Panc1 (cell line): Measurements from ENCODE around the gene ZNF557. TPM values are rescaled to one million over a fixed set of nuclear protein-coding genes. Genes with fewer than 3 reads are reported as not detected.

ENCODE experiments used
- ATAC-seq: fragments of 200-7000 bp; cut with Tn5 transposase; 2 replicates; pipeline ENCODE4 v1.9.1; 2020; ENCODE audit warnings: mild to moderate bottlenecking, moderate library complexity
- BruUV-seq: library from RNA; stranded (reverse); fragments of 400-500 nt; replicated peaks from 2 replicates; lab custom pipeline; 2021; lab: Mats Ljungman, UMichigan
- CTCF ChIA-PET: fragments of 300-600 bp; sonication (Branson Sonifier 250); formaldehyde crosslinking; loops from one replicate; lab custom pipeline; 2022; ENCODE audit warnings: antibody characterized with exemption; lab: Charles Lee
- POLR2A ChIA-PET: fragments of 300-600 bp; sonication (Branson Sonifier 250); formaldehyde crosslinking; loops from one replicate; lab custom pipeline; 2022; ENCODE audit warnings: antibody characterized with exemption; lab: Charles Lee
- DNase-seq: peaks from one replicate; pipeline ENCODE4 v3.0.0-alpha.2; 2010; ENCODE audit warnings: low read depth, low spot score
- H3K27ac ChIP-seq: 2 replicates; pipeline ENCODE4 v1.5.1; 2011; ENCODE audit warnings: mild to moderate bottlenecking, low read length, inconsistent platforms
- H3K27me3 ChIP-seq: fragments of 200-500 bp; sonication (Bioruptor generic); 2 replicates; pipeline ENCODE4 v1.6.0; 2014; ENCODE audit warnings: low read length, inconsistent platforms; ENCODE audit not compliant: control insufficient read depth, insufficient read depth
- H3K36me3 ChIP-seq: fragments of 200-500 bp; sonication (Bioruptor generic); 2 replicates; pipeline ENCODE4 v1.5.1; 2014; ENCODE audit warnings: inconsistent platforms, mild to moderate bottlenecking, low read length, moderate library complexity; ENCODE audit not compliant: control insufficient read depth, insufficient read depth
- H3K4me1 ChIP-seq: 2 replicates; pipeline ENCODE4 v1.5.1; 2011; ENCODE audit warnings: inconsistent platforms, mild to moderate bottlenecking, low read length, moderate library complexity; ENCODE audit not compliant: control insufficient read depth, insufficient read depth
- H3K4me3 ChIP-seq, 2 experiments: 2 replicates each; pipeline ENCODE4 v1.5.1; 2011 to 2012; ENCODE audit warnings: low read depth in 2 of 2, low read length in 2 of 2, mild to moderate bottlenecking in 2 of 2, inconsistent platforms in 1 of 2, moderate library complexity in 1 of 2
- H3K9me3 ChIP-seq: fragments of 200-500 bp; sonication (Bioruptor generic); 2 replicates; pipeline ENCODE4 v1.5.1; 2014; ENCODE audit warnings: low read depth, mild to moderate bottlenecking, inconsistent platforms, low read length, moderate library complexity; ENCODE audit not compliant: control insufficient read depth, insufficient read depth
- POLR2AphosphoS5 ChIP-seq: IDR thresholded peaks from 2 replicates; pipeline ENCODE4 v1.6.1; 2012; ENCODE audit warnings: mild to moderate bottlenecking, low read depth, low read length, moderate library complexity
- REST ChIP-seq, 2 experiments: IDR thresholded peaks; 2 replicates each; pipeline ENCODE4 v1.6.1; 2011 to 2012; ENCODE audit warnings: low read depth in 2 of 2, control low read depth in 1 of 2, low read length in 1 of 2, mild to moderate bottlenecking in 1 of 2, moderate library complexity in 1 of 2; ENCODE audit not compliant: insufficient read depth in 1 of 2
- SIN3A ChIP-seq: IDR thresholded peaks from 2 replicates; pipeline ENCODE4 v1.6.1; 2012; ENCODE audit warnings: low read depth, mild to moderate bottlenecking, low read length, moderate library complexity, borderline replicate concordance; ENCODE audit not compliant: insufficient read depth
- TCF7L2 ChIP-seq: IDR thresholded peaks from 2 replicates; pipeline ENCODE4 v1.6.1; 2011; ENCODE audit warnings: mild to moderate bottlenecking, low read depth, low read length, inconsistent platforms
- in situ Hi-C: cut with HindIII; loops from 2 replicates; pipeline ENCODE4 v1.10.0; 2016; ENCODE audit warnings: low sequenced_read_pairs, low pct_unique_long_range_greater_than_20kb
- intact Hi-C: fragments of 100-400 bp; cut with micrococcal nuclease; formaldehyde crosslinking; loops from one replicate; pipeline ENCODE4 v1.10.0; 2022; ENCODE audit not compliant: unreplicated experiment
- total RNA-seq: library from RNA; stranded (reverse); gene quantifications from one replicate; pipeline ENCODE4 v1.2.1, GENCODE V29; 2021; ENCODE audit not compliant: unreplicated experiment
- TF ChIP-seq, protein P1 (sequence below): fragments of 450-650 bp; IDR thresholded peaks from 2 replicates; pipeline ENCODE4 v1.5.1; 2017; ENCODE audit warnings: mild to moderate bottlenecking

Gene ZNF557
- total RNA-seq, 1 experiment from 2014 or later = 7.6 TPM

DNA sequence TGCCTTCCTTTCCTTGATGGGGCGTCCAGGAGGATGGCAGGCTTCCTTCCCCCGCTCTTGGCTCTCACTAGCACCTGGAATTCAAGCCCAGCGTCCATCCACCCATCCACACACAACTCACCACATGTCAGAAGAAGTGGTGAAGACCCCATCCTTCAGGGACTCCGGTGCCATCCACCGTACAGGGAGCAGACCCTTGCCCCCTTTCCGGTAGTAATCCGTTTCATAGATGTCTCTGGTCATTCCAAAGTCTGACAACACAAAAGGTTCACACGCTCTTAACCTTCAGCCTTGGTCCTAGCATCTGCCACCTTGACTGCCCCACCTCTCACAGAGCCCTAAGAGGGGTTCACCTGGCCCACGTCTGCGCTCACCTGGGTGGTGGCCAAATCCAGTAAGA is 51.0 kb downstream of the ZNF557 start:
- Histone ChIP-seq H3K9me3 (no peaks in the 10 kb centered on the region), H3K36me3 (no peaks in the 10 kb centered on the region), H3K27me3 (no peaks in the 10 kb centered on the region), H3K27ac (no peak overlapping the region), H3K4me1 (no peaks in the 10 kb centered on the region), H3K4me3 (no peak overlapping the region)
- POLR2A ChIA-PET = no interaction called here
- ATAC-seq (no peak), DNase-seq (no peak)
- no TSS peak for BruUV-seq
- TF ChIP-seq SIN3A (no peak), REST (IDR thresholded peaks at IDR 0.05; ENCODE audit: insufficient read depth in 1 of 2, low read depth in 2 of 2, low read length in 1 of 2) (no peak)
- intact Hi-C loops (no loop called here), in situ Hi-C loops (no loop called here)
- CTCF ChIA-PET = no interaction called here

DNA sequence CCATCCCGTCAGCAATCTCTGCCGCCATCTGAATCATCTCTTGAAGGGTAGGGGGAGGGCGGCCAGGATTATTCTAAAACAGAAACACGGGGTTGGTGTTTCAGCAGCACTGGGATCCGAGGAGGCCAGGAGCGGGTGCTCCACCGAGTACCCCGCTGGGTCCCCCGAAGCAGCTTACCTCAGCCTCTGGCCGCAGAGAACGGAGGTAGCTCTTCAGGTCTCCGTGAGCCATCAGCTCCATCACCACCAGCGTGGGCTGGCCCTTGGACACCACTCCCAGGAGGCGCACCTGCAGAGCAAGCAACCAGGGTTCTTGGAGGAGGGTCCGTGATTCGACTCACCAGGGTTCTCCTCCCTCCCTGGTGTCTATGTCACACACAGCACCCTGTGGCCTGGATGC is 53.2 kb downstream of the ZNF557 start:
- DNase-seq = no peak
- H3K4me3 ChIP-seq = no peak overlapping the region
- TF ChIP-seq, protein P1, sequence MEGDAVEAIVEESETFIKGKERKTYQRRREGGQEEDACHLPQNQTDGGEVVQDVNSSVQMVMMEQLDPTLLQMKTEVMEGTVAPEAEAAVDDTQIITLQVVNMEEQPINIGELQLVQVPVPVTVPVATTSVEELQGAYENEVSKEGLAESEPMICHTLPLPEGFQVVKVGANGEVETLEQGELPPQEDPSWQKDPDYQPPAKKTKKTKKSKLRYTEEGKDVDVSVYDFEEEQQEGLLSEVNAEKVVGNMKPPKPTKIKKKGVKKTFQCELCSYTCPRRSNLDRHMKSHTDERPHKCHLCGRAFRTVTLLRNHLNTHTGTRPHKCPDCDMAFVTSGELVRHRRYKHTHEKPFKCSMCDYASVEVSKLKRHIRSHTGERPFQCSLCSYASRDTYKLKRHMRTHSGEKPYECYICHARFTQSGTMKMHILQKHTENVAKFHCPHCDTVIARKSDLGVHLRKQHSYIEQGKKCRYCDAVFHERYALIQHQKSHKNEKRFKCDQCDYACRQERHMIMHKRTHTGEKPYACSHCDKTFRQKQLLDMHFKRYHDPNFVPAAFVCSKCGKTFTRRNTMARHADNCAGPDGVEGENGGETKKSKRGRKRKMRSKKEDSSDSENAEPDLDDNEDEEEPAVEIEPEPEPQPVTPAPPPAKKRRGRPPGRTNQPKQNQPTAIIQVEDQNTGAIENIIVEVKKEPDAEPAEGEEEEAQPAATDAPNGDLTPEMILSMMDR = no peak
- TF ChIP-seq SIN3A = no peak
- no peak for TF ChIP-seq TCF7L2
- TF ChIP-seq REST (IDR thresholded peaks at IDR 0.05; ENCODE audit: insufficient read depth in 1 of 2, low read depth in 2 of 2, low read length in 1 of 2) = no peak
- TF ChIP-seq POLR2AphosphoS5 = no peak
- in situ Hi-C loops = no loop called here
- H3K36me3 ChIP-seq = no peaks in the 10 kb centered on the region
- H3K9me3 ChIP-seq = no peaks in the 10 kb centered on the region
- no peaks in the 10 kb centered on the region for H3K27me3 ChIP-seq
- no peaks in the 10 kb centered on the region for H3K4me1 ChIP-seq
- intact Hi-C loops = no loop called here
- no peak for ATAC-seq
- BruUV-seq = no TSS peak
- H3K27ac ChIP-seq = no peak overlapping the region
- CTCF ChIA-PET = no interaction called here
- POLR2A ChIA-PET = interaction anchor here (0.6 kb wide), 1 partner anchor 35 kb away, joined by 8 read pairs; no protein-coding TSS in a partner anchor
